NCI-H187 treated with DMSO at 0.1 percent for 48 hours (cell line): ENCODE measurements around the gene PPP1R3E.
"Not testable (repeated sequence)": the region's sequence is repeated elsewhere in the genome, so short reads cannot be mapped to it uniquely, and the experiment has no call there.

Experiments
- DNase-seq: peaks from one replicate; lab custom pipeline; 2025; lab: John Stamatoyannopoulos, UW

Gene PPP1R3E

GRCh38 chr14:23302290-23303225, at the start of gene PPP1R3E:
Gene PPP1R3E, minus strand, starts transcription at chr14:23302859. Its CDS starts 283 bp downstream, at chr14:23302576.
- DNase-seq = peak; percentile 56

- no peak for DNase-seq
Measured at GRCh38 chr14:23351681-23352505, 49.2 kb upstream of the PPP1R3E start.

GRCh38 chr14:23349156-23349845, 46.6 kb upstream of the PPP1R3E start:
- DNase-seq = no peak

- no peak for DNase-seq
Measured at GRCh38 chr14:23348297-23348655, 45.6 kb upstream of the PPP1R3E start.

- no peak for DNase-seq
Measured at GRCh38 chr14:23347406-23348296, 45.0 kb upstream of the PPP1R3E start.

- no peak for DNase-seq
Measured at GRCh38 chr14:23346693-23347405, 44.2 kb upstream of the PPP1R3E start.

GRCh38 chr14:23345987-23346692, 43.5 kb upstream of the PPP1R3E start:
- DNase-seq = no peak

- no peak for DNase-seq
Measured at GRCh38 chr14:23344481-23344880, 41.8 kb upstream of the PPP1R3E start.

GRCh38 chr14:23339506-23340268, 37.0 kb upstream of the PPP1R3E start:
- no peak for DNase-seq

- DNase-seq = no peak
Measured at GRCh38 chr14:23335623-23336022, 33.0 kb upstream of the PPP1R3E start.

GRCh38 chr14:23327947-23328744, 25.5 kb upstream of the PPP1R3E start:
- DNase-seq = no peak

- DNase-seq = no peak
Measured at GRCh38 chr14:23326491-23327332, 24.1 kb upstream of the PPP1R3E start.

- not testable (repeated sequence) for DNase-seq
Measured at GRCh38 chr14:23325746-23326145, 23.1 kb upstream of the PPP1R3E start.

- DNase-seq = no peak
Measured at GRCh38 chr14:23324993-23325392, 22.3 kb upstream of the PPP1R3E start.

GRCh38 chr14:23324455-23324846, 21.8 kb upstream of the PPP1R3E start:
- no peak for DNase-seq

GRCh38 chr14:23323838-23324454, 21.3 kb upstream of the PPP1R3E start:
- no peak for DNase-seq
